ENCODE results near the gene GABPB1.

DNA sequence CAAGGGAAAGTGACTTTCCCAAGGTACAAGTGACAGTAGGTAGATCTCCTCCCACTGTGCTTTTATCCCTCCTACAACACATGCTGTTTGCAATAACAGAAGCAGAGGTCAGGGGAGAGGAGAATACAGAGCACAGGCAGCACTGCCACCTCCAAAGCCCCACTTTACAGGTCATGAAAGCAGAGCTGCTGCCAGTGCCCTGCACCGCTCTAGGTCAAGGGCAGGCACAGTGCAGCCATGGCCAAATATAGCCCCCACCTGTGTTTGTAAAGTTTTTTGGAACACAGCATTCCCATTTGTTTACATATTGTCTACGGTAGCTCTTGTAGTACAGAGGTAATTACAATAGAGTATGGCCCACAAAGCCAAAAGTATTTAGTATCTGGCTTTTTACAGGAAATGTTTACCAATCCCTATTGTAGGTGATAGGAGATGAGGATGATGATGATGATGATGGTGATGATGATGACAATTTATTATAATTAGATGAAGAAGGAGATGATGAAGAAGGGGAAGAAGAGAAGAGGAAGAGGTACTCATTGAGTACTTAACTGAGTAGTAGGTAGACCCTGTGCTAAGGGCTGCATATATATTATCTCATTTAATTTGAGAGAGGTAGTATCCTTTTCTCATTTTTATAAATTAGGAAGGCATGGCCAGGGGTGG, 109.9 kb downstream of the GABPB1 start:
- TF ChIP-seq, protein P1, sequence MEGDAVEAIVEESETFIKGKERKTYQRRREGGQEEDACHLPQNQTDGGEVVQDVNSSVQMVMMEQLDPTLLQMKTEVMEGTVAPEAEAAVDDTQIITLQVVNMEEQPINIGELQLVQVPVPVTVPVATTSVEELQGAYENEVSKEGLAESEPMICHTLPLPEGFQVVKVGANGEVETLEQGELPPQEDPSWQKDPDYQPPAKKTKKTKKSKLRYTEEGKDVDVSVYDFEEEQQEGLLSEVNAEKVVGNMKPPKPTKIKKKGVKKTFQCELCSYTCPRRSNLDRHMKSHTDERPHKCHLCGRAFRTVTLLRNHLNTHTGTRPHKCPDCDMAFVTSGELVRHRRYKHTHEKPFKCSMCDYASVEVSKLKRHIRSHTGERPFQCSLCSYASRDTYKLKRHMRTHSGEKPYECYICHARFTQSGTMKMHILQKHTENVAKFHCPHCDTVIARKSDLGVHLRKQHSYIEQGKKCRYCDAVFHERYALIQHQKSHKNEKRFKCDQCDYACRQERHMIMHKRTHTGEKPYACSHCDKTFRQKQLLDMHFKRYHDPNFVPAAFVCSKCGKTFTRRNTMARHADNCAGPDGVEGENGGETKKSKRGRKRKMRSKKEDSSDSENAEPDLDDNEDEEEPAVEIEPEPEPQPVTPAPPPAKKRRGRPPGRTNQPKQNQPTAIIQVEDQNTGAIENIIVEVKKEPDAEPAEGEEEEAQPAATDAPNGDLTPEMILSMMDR (IDR thresholded peaks at IDR 0.05; ENCODE audit: low read depth, low read length), result no peak
- TF ChIP-seq POLR2A (IDR thresholded peaks at IDR 0.05; ENCODE audit: extremely low read depth, insufficient read length), result no peak

All from NB4 (cell line).